CD4-positive, alpha-beta memory T cell (primary cell): ENCODE measurements around the gene CLEC16A. TPM values are rescaled to one million over a fixed set of nuclear protein-coding genes. Genes with fewer than 3 reads are reported as not detected.
"Not testable (repeated sequence)": the region's sequence is repeated elsewhere in the genome, so short reads cannot be mapped to it uniquely, and the experiment has no call there.

ENCODE experiments used
- CTCF ChIA-PET: fragments of 350-600 bp; sonication (Branson Sonifier 250); formaldehyde crosslinking; loops from one replicate; lab custom pipeline; 2021; ENCODE audit warnings: inconsistent platforms; ENCODE audit not compliant: partially characterized antibody; lab: Charles Lee
- POLR2A ChIA-PET: fragments of 350-600 bp; sonication (Branson Sonifier 250); formaldehyde crosslinking; loops from one replicate; lab custom pipeline; 2021; ENCODE audit not compliant: partially characterized antibody; lab: Charles Lee
- DNase-seq, 5 donors: peaks; one replicate each; pipeline versions ENCODE4 v3.0.0 to v3.0.0-alpha.2; 2020 to 2022; ENCODE audit warnings: mixed read lengths in 1 of 5
- H3K27ac ChIP-seq: one replicate; pipeline ENCODE4 v1.7.0; 2013; ENCODE audit warnings: low read depth, low read length
- H3K27me3 ChIP-seq: 2 replicates; pipeline ENCODE4 v1.7.0; 2013; ENCODE audit warnings: mild to moderate bottlenecking, low read length, moderate library complexity; ENCODE audit not compliant: insufficient read depth
- H3K36me3 ChIP-seq: 2 replicates; pipeline ENCODE4 v1.7.0; 2013; ENCODE audit warnings: mild to moderate bottlenecking, low read length, moderate library complexity; ENCODE audit not compliant: insufficient read depth
- H3K4me1 ChIP-seq: 2 replicates; pipeline ENCODE4 v1.7.0; 2013; ENCODE audit warnings: mild to moderate bottlenecking, low read length, moderate library complexity; ENCODE audit not compliant: insufficient read depth
- H3K4me3 ChIP-seq, 2 donors: one replicate each; pipeline ENCODE4 v1.7.0; 2013; ENCODE audit warnings: low read length in 2 of 2, mild to moderate bottlenecking in 1 of 2
- H3K9me3 ChIP-seq, 2 donors: one replicate each; pipeline ENCODE4 v1.7.0; 2013; ENCODE audit warnings: low read length in 2 of 2, control low read depth in 1 of 2; ENCODE audit not compliant: control insufficient read depth in 1 of 2
- H3K27ac Mint-ChIP-seq, 7 donors: one replicate each; pipeline ENCODE4 v1.8.0; 2020 to 2021; ENCODE audit warnings: mixed read lengths in 7 of 7, mild to moderate bottlenecking in 6 of 7, inconsistent platforms in 3 of 7, moderate library complexity in 3 of 7
- H3K27me3 Mint-ChIP-seq, 2 donors: one replicate each; pipeline ENCODE4 v1.8.0; 2020 to 2021; ENCODE audit warnings: mixed read lengths in 2 of 2
- H3K36me3 Mint-ChIP-seq, 2 donors: one replicate each; pipeline ENCODE4 v1.8.0; 2020 to 2021; ENCODE audit warnings: mixed read lengths in 2 of 2, inconsistent platforms in 1 of 2, mild to moderate bottlenecking in 1 of 2
- H3K4me1 Mint-ChIP-seq, 4 donors: one replicate each; pipeline ENCODE4 v1.8.0; 2020 to 2021; ENCODE audit warnings: mixed read lengths in 4 of 4, mild to moderate bottlenecking in 1 of 4
- H3K4me3 Mint-ChIP-seq, 8 donors: one replicate each; pipeline ENCODE4 v1.8.0; 2020 to 2021; ENCODE audit warnings: mixed read lengths in 8 of 8, mild to moderate bottlenecking in 7 of 8, moderate library complexity in 6 of 8, inconsistent platforms in 3 of 8
- H3K9me3 Mint-ChIP-seq, 8 donors: one replicate each; pipeline ENCODE4 v1.8.0; 2020 to 2021; ENCODE audit warnings: mixed read lengths in 8 of 8, mild to moderate bottlenecking in 5 of 8, inconsistent platforms in 3 of 8, moderate library complexity in 1 of 8
- intact Hi-C: fragments of 100-400 bp; cut with micrococcal nuclease; formaldehyde crosslinking; loops from one replicate; pipeline ENCODE4 v1.15.1; 2023
- polyA plus RNA-seq, 2 donors: library from polyadenylated mRNA; unstranded; fragments of 300-500 nt; fragmentation: Illumina TruSeq; gene quantifications; one replicate each; pipeline ENCODE4 v1.2.3, GENCODE V29; 2021
- total RNA-seq, 2 experiments: library from RNA; stranded (reverse); gene quantifications; one replicate each; pipeline ENCODE4 v1.2.3, GENCODE V29; 2021

Gene CLEC16A
- total and polyA plus RNA-seq, 4 experiments from 2014 or later: 5.2 to 28.4 (median 24.5) TPM

DNA sequence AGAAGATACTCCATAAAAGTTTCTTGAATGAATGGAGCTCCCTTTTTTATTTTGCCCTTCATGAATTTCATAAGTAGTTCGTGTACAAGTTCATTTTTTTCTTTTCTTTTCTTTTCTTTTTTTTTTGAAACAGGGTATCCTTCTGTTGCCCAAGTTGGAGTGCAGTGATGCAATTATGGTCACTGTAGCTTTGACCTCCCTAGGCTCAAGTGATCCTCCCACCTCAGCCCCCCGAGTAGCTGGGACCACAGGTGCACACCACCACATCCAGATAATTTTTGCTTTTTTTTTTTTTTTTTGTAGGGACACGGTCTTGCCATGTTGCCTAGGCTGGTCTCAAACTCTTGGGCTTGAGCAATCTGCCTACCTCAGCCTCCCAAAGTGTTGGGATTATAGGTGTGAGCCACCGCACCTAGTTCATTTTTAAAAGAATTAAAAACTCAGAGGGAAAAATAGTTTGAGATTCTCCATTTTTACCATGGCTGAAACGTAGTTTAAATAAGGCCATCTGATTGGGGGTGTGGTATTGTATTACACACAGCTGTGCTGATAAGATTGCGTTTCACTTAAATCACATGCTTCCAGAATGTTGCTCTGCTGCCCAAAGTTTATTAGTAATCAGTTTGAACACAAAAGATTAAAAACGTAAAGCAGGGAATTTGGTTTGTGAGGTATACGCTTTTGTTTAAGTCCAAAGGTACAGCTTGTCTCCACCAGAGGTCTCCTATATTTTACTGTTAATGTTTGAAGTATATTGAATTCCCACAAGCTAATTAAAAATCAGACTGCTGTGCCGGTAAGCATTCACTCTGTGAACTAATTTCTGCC, 157.5 kb downstream of the CLEC16A start:
- peaks cover 32 to 46% (median 39%) of the 10 kb centered on the region in 4 donors for H3K4me1 Mint-ChIP-seq
- no peak overlapping the region for H3K4me3 Mint-ChIP-seq
- Histone ChIP-seq H3K27ac (no peak overlapping the region), H3K36me3 (no peaks in the 10 kb centered on the region), H3K4me1 (peaks cover 37% of the 10 kb centered on the region), H3K27me3 (no peaks in the 10 kb centered on the region), H3K4me3 (no peak overlapping the region), H3K9me3 (no peaks in the 10 kb centered on the region)
- ChIA-PET CTCF (interaction anchor here (0.9 kb wide), 1 partner anchor 10 kb away, joined by 3 read pairs; no protein-coding TSS in a partner anchor), POLR2A (interaction anchor here (1.2 kb wide), 1 partner anchor 9 kb away, joined by 3 read pairs; no protein-coding TSS in a partner anchor)
- no peaks in the 10 kb centered on the region for H3K27me3 Mint-ChIP-seq
- H3K36me3 Mint-ChIP-seq: peaks cover 4 to 15% of the 10 kb centered on the region in 2 donors
- DNase-seq: no peak
- peak overlapping the region in 2 of 7 donors; percentile 42 to 73 for H3K27ac Mint-ChIP-seq
- intact Hi-C loops: no loop called here
- H3K9me3 Mint-ChIP-seq: no peaks in the 10 kb centered on the region

DNA sequence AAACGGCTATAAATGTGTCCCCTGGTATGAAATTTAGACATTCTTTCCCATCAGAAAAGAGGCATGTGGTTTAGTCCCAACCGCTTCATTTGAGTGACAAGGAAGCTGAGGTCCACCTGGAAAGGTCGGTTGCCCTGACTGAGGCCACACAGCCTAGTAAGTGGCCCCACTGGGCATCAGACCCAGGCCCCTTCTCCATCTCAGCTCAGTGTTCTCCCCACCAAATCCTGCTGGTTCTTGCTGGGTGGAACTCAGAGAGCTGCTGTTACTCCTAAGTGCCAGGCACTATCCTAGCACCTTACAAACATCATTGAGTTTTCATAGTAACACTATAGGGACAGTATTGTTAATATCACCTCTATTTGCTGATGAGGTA, 158.1 kb downstream of the CLEC16A start:
- POLR2A ChIA-PET: no interaction called here
- Mint-ChIP-seq H3K9me3 (no peaks in the 10 kb centered on the region), H3K4me3 (no peak overlapping the region), H3K36me3 (peaks cover 1 to 12% of the 10 kb centered on the region in 2 donors), H3K27ac (peak overlapping the region in 2 of 7 donors; percentile 8 to 30), H3K4me1 (peaks cover 31 to 46% (median 38%) of the 10 kb centered on the region in 4 donors), H3K27me3 (no peaks in the 10 kb centered on the region)
- Histone ChIP-seq H3K27me3 (no peaks in the 10 kb centered on the region), H3K4me1 (peaks cover 37% of the 10 kb centered on the region), H3K27ac (no peak overlapping the region), H3K9me3 (no peaks in the 10 kb centered on the region), H3K4me3 (no peak overlapping the region), H3K36me3 (no peaks in the 10 kb centered on the region)
- CTCF ChIA-PET: no interaction called here
- intact Hi-C loops: no loop called here
- no peak for DNase-seq

GRCh38 chr16:11103301-11103700, 158.9 kb downstream of the CLEC16A start:
- POLR2A ChIA-PET: interaction anchor here (1.1 kb wide), 1 partner anchor 10 kb away, joined by 3 read pairs; no protein-coding TSS in a partner anchor
- H3K4me3 ChIP-seq, DNase-seq, H3K4me3 Mint-ChIP-seq, CTCF ChIA-PET, H3K9me3 ChIP-seq, H3K9me3 Mint-ChIP-seq, H3K27ac ChIP-seq, H3K27me3 Mint-ChIP-seq, intact Hi-C loops, H3K27me3 ChIP-seq, H3K36me3 ChIP-seq: not testable (repeated sequence)
- Mint-ChIP-seq H3K27ac (peak overlapping the region in 5 of 7 donors; percentile 21 to 81 (median 54)), H3K36me3 (peaks cover 0 to 11% of the 10 kb centered on the region in 2 donors), H3K4me1 (peaks cover 30 to 46% (median 38%) of the 10 kb centered on the region in 4 donors)
- H3K4me1 ChIP-seq: peaks cover 37% of the 10 kb centered on the region

DNA sequence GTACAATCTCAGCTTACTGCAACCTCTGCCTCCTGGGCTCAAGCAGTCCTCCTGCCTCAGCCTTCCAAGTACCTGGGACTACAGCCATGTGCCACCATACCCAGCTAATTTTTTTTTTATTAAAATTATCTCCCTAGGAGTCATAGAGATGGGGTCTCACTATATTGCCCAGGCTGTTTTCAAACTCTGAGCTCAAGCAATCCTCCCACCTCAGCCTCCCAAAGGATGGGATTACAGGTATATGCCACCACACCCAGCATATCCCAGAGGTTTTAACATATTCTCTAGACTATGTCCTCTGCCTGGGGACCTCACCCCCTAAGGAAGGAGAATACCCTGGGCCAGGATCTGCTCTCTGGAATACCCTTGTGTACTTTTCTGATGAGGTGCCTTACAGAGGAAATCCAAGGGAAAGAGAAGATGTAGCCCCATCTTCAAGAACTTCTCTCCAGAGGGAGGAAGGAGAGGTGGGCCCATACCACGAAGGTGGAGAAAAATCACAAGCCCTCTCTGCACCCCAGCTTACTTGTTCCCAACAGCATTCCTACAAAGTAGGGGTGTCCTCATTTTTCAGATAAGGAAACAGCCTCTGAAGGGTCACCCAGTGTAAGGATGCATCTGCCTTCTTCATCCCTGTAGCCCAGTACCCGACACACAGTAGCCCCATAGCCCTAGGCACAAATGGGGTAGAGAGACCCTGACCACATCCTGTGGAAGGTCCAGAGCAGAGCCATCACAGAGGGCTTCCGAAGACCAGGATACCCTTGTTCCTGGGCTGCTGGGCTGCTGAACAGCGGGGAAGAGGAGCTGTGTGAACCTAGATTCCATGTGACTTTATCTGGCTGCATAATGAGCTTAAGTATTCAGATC, 160.0 kb downstream of the CLEC16A start:
- Mint-ChIP-seq H3K4me3 (peak overlapping the region in 7 of 8 donors; percentile 25 to 75 (median 64)), H3K9me3 (no peaks in the 10 kb centered on the region), H3K4me1 (peaks cover 30 to 46% (median 38%) of the 10 kb centered on the region in 4 donors), H3K27me3 (no peaks in the 10 kb centered on the region), H3K27ac (peak overlapping the region; percentile 70 to 93 (median 80)), H3K36me3 (peaks cover 0 to 8% of the 10 kb centered on the region in 2 donors)
- H3K9me3 ChIP-seq: no peaks in the 10 kb centered on the region
- H3K27ac ChIP-seq: no peak overlapping the region
- intact Hi-C loops: no loop called here
- ChIA-PET POLR2A (interaction anchor here (1.0 to 1.4 kb wide), 5 partner anchors 9 to 152 kb away, joined by 3 to 4 read pairs (median 3); partner anchors contain the start of gene SOCS1), CTCF (interaction anchor here (1.1 to 1.5 kb wide), 2 partner anchors 11 to 193 kb away, joined by 3 to 4 read pairs; no protein-coding TSS in a partner anchor)
- no peaks in the 10 kb centered on the region for H3K36me3 ChIP-seq
- DNase-seq: no peak
- H3K4me3 ChIP-seq: no peak overlapping the region
- peaks cover 37% of the 10 kb centered on the region for H3K4me1 ChIP-seq
- H3K27me3 ChIP-seq: no peaks in the 10 kb centered on the region

GRCh38 chr16:11105038-11105903, 160.9 kb downstream of the CLEC16A start:
- peak overlapping the region; percentile 3 to 75 (median 52) for H3K4me3 Mint-ChIP-seq
- Histone ChIP-seq H3K27ac (no peak overlapping the region), H3K36me3 (no peaks in the 10 kb centered on the region), H3K4me1 (peaks cover 28% of the 10 kb centered on the region), H3K9me3 (no peaks in the 10 kb centered on the region), H3K4me3 (no peak overlapping the region), H3K27me3 (no peaks in the 10 kb centered on the region)
- peaks cover 0 to 4% of the 10 kb centered on the region in 2 donors for H3K36me3 Mint-ChIP-seq
- H3K4me1 Mint-ChIP-seq: peaks cover 22 to 39% (median 30%) of the 10 kb centered on the region in 4 donors
- intact Hi-C loops: no loop called here
- ChIA-PET POLR2A (interaction anchor here (0.9 to 1.4 kb wide), 5 partner anchors 11 to 151 kb away, joined by 3 to 5 read pairs (median 4); partner anchors contain the start of gene SOCS1), CTCF (interaction anchor here (1.1 to 1.5 kb wide), 2 partner anchors 12 to 192 kb away, joined by 3 to 4 read pairs; no protein-coding TSS in a partner anchor)
- peak overlapping the region; percentile 65 to 93 (median 77) for H3K27ac Mint-ChIP-seq
- no peaks in the 10 kb centered on the region for H3K9me3 Mint-ChIP-seq
- peak in 3 of 5 donors; percentile 5 to 67 (median 30) for DNase-seq
- no peaks in the 10 kb centered on the region for H3K27me3 Mint-ChIP-seq

DNA sequence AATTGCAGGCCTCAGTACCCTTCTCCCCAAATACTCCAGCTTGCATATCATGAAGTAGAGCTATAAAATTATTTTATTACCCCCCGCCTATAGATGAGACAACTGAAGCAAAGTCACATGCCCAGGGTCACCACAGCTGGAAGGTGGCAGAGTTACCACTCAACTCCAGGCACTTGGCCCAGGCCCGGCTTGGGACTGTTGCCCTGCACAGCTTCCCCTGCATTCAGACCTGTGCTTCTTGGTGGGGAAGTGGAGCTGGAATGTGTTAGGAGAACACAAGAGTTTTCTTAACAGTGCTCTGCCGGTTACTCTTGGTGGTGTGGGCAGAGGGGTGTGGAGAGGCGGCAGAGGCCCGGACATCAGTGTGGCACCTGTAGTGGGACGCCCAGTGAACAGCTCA, 162.4 kb downstream of the CLEC16A start:
- H3K9me3 ChIP-seq: no peaks in the 10 kb centered on the region
- H3K4me3 ChIP-seq: no peak overlapping the region
- POLR2A ChIA-PET: interaction anchor here (1.2 kb wide), 1 partner anchor 13 kb away, joined by 3 read pairs; no protein-coding TSS in a partner anchor
- H3K27ac ChIP-seq: no peak overlapping the region
- CTCF ChIA-PET: interaction anchor here (1.2 kb wide), 1 partner anchor 11 kb away, joined by 5 read pairs; no protein-coding TSS in a partner anchor
- no peak for DNase-seq
- Mint-ChIP-seq H3K4me3 (no peak overlapping the region), H3K9me3 (peaks cover 0 to 8% (median 0%) of the 10 kb centered on the region in 8 donors), H3K27ac (peak overlapping the region in 1 of 7 donors; percentile 81), H3K4me1 (peaks cover 19 to 38% (median 28%) of the 10 kb centered on the region in 4 donors), H3K36me3 (peaks cover 0 to 4% of the 10 kb centered on the region in 2 donors), H3K27me3 (no peaks in the 10 kb centered on the region)
- H3K4me1 ChIP-seq: peaks cover 24% of the 10 kb centered on the region
- H3K27me3 ChIP-seq: no peaks in the 10 kb centered on the region
- no peaks in the 10 kb centered on the region for H3K36me3 ChIP-seq
- intact Hi-C loops: no loop called here
